Transverse colon (tissue), 4 donors: Measurements from ENCODE around the gene KLF15. TPM values are rescaled to one million over a fixed set of nuclear protein-coding genes. Genes with fewer than 3 reads are reported as not detected.

Source experiments
- DNase-seq: peaks from one replicate; pipeline ENCODE4 v3.0.0-alpha.2; 2019
- H3K27ac ChIP-seq, 4 donors: fragments of 200-600 bp; sonication (generic); 2 replicates each; pipeline ENCODE4 v1.5.1; 2016 to 2018; ENCODE audit warnings: inconsistent platforms in 4 of 4
- H3K27me3 ChIP-seq: fragments of 200-600 bp; sonication (generic); 2 replicates; pipeline ENCODE4 v1.5.1; 2017; ENCODE audit warnings: inconsistent platforms
- H3K36me3 ChIP-seq, 4 donors: fragments of 200-600 bp; sonication (generic); 2 replicates each; pipeline ENCODE4 v1.5.1; 2017 to 2019; ENCODE audit warnings: inconsistent platforms in 4 of 4
- H3K4me1 ChIP-seq, 4 donors: fragments of 200-600 bp; sonication (generic); 2 replicates each; pipeline ENCODE4 v1.5.1; 2017 to 2020; ENCODE audit warnings: inconsistent platforms in 4 of 4
- H3K4me3 ChIP-seq, 4 donors: fragments of 200-600 bp; sonication (generic); 1 replicate in 1 of 4; 2 replicates in 3 of 4; pipeline versions ENCODE4 v1.5.1 to v1.6.1; 2017 to 2019; ENCODE audit warnings: inconsistent platforms in 4 of 4
- H3K9me3 ChIP-seq, 2 donors: fragments of 200-600 bp; sonication (generic); 2 replicates each; pipeline ENCODE4 v1.5.1; 2017 to 2019; ENCODE audit warnings: inconsistent platforms in 2 of 2
- CTCF ChIP-seq, 5 experiments: fragments of 200-600 bp in 3 of 5; fragments of 450-650 bp in 2 of 5; sonication (generic) in 3 of 5; IDR thresholded peaks; 1 replicate in 2 of 5; 2 replicates in 3 of 5; pipeline ENCODE4 v1.5.1; 2016 to 2017; ENCODE audit warnings: antibody characterized with exemption in 5 of 5, inconsistent platforms in 3 of 5, mild to moderate bottlenecking in 2 of 5, moderate library complexity in 1 of 5
- EP300 ChIP-seq: sonication (generic); formaldehyde crosslinking; IDR thresholded peaks from one replicate; pipeline ENCODE4 v1.6.1; 2017; ENCODE audit warnings: antibody characterized with exemption, low read depth
- POLR2A ChIP-seq: fragments of 450-650 bp; IDR thresholded peaks from one replicate; pipeline ENCODE4 v1.6.1; 2016; ENCODE audit warnings: antibody characterized with exemption, mild to moderate bottlenecking, moderate library complexity
- POLR2AphosphoS5 ChIP-seq, 3 donors: sonication (generic); formaldehyde crosslinking; IDR thresholded peaks; one replicate each; pipeline ENCODE4 v1.6.1; 2016; ENCODE audit warnings: antibody characterized with exemption in 3 of 3
- WGBS, 2 donors: methylation state at CpG; one replicate each; pipeline ENCODE4 v1.1.5; 2018; ENCODE audit warnings: low coverage in 1 of 2; 5-methylcytosine and 5-hydroxymethylcytosine counted together
- in situ Hi-C, 4 donors: fragments of 200-750 bp; cut with MboI; loops; one replicate each; pipeline versions ENCODE4 v1.15.0 to v1.15.1; 2017; ENCODE audit warnings: low sequenced_read_pairs in 3 of 4, low pct_ligation_motif_present in 1 of 4, low pct_unique_long_range_greater_than_20kb in 1 of 4
- intact Hi-C: fragments of 100-400 bp; cut with DNase I; formaldehyde crosslinking; loops from one replicate; pipeline ENCODE4 v1.15.1; 2023; ENCODE audit warnings: low total_unique reads
- total RNA-seq, 4 donors: library from RNA; depleted of rRNA; stranded (reverse); fragments of >200 nt; gene quantifications; one replicate each; pipeline ENCODE4 v1.1.0, GENCODE V29; 2016

Gene KLF15
- total RNA-seq, 4 donors from 2014 or later, result 4.0 to 19.5 (median 8.4) TPM

GRCh38 chr3:126397610-126398422, 40.6 kb upstream of the KLF15 start:
- Histone ChIP-seq H3K9me3 (no peaks in the 10 kb centered on the region), H3K36me3 (no peaks in the 10 kb centered on the region), H3K4me1 (peaks cover 0 to 8% (median 2%) of the 10 kb centered on the region in 4 donors), H3K4me3 (no peak overlapping the region), H3K27me3 (peaks cover 25% of the 10 kb centered on the region), H3K27ac (no peak overlapping the region)
- in situ Hi-C loops (loop anchor here (10.0 to 25.0 kb wide), 4 partner anchors 143 to 263 kb away; no protein-coding TSS in a partner anchor), intact Hi-C loops (no loop called here)
- 80% methylated on average over 12 of the region's 13 CpGs; no CpG with 5 or more reads in 1 of the 2 donors for WGBS, 2 donors
- no peak for DNase-seq
- TF ChIP-seq CTCF (IDR thresholded peaks at IDR 0.05) (no peak), EP300 (no peak), POLR2AphosphoS5 (IDR thresholded peaks at IDR 0.05) (no peak), POLR2A (no peak)

- 98% methylated on average over 5 of the region's 5 CpGs; no CpG with 5 or more reads in 1 of the 2 donors for WGBS, 2 donors
- peaks cover 25% of the 10 kb centered on the region for H3K27me3 ChIP-seq
- DNase-seq, result no peak
- H3K4me3 ChIP-seq, result no peak overlapping the region
- no peaks in the 10 kb centered on the region for H3K36me3 ChIP-seq
- TF ChIP-seq EP300, result no peak
- no peak for TF ChIP-seq CTCF (IDR thresholded peaks at IDR 0.05)
- TF ChIP-seq POLR2A, result no peak
- TF ChIP-seq POLR2AphosphoS5 (IDR thresholded peaks at IDR 0.05), result no peak
- intact Hi-C loops (no loop called here), in situ Hi-C loops (loop anchor here (10.0 to 25.0 kb wide), 4 partner anchors 142 to 262 kb away; no protein-coding TSS in a partner anchor)
- H3K4me1 ChIP-seq, result peaks cover 0 to 8% (median 2%) of the 10 kb centered on the region in 4 donors
- no peak overlapping the region for H3K27ac ChIP-seq
- no peaks in the 10 kb centered on the region for H3K9me3 ChIP-seq
These were observed 39.3 kb upstream of the KLF15 start for GRCh38 chr3:126396536-126396935.

GRCh38 chr3:126395846-126396513, 38.8 kb upstream of the KLF15 start:
- 99% methylated on average over 6 of the region's 6 CpGs; no CpG with 5 or more reads in 1 of the 2 donors for WGBS, 2 donors
- TF ChIP-seq CTCF (IDR thresholded peaks at IDR 0.05) (no peak), POLR2A (no peak), POLR2AphosphoS5 (IDR thresholded peaks at IDR 0.05) (no peak), EP300 (no peak)
- Histone ChIP-seq H3K4me1 (peaks cover 0 to 8% (median 2%) of the 10 kb centered on the region in 4 donors), H3K9me3 (no peaks in the 10 kb centered on the region), H3K4me3 (no peak overlapping the region), H3K27ac (no peak overlapping the region), H3K36me3 (no peaks in the 10 kb centered on the region), H3K27me3 (peaks cover 25% of the 10 kb centered on the region)
- in situ Hi-C loops (loop anchor here (10.0 to 25.0 kb wide), 4 partner anchors 141 to 261 kb away; no protein-coding TSS in a partner anchor), intact Hi-C loops (no loop called here)
- DNase-seq, result no peak

GRCh38 chr3:126394977-126395321, 37.7 kb upstream of the KLF15 start:
- TF ChIP-seq EP300, result no peak
- TF ChIP-seq CTCF (IDR thresholded peaks at IDR 0.05), result no peak
- TF ChIP-seq POLR2AphosphoS5 (IDR thresholded peaks at IDR 0.05), result no peak
- no peak for TF ChIP-seq POLR2A
- Histone ChIP-seq H3K9me3 (no peaks in the 10 kb centered on the region), H3K27me3 (peaks cover 25% of the 10 kb centered on the region), H3K4me3 (peak overlapping the region in 1 of 4 donors; percentile 40), H3K27ac (no peak overlapping the region), H3K36me3 (no peaks in the 10 kb centered on the region), H3K4me1 (peaks cover 0 to 8% (median 2%) of the 10 kb centered on the region in 4 donors)
- in situ Hi-C loops (loop anchor here (5.0 to 25.0 kb wide), 6 partner anchors 140 to 263 kb away; no protein-coding TSS in a partner anchor), intact Hi-C loops (no loop called here)
- no peak for DNase-seq
- 53% methylated on average over 23 of the region's 30 CpGs; no CpG with 5 or more reads in 1 of the 2 donors for WGBS, 2 donors
